ENCODE measurements around the gene SLC25A27.

GRCh38 chr6:46690911-46691451 lies 38.2 kb downstream of the SLC25A27 start:
- TF ChIP-seq CTCF (optimal IDR thresholded peaks at IDR 0.05 in 1 of 3, IDR thresholded peaks at IDR 0.05 in 1 of 3, conservative IDR thresholded peaks at IDR 0.05 in 1 of 3; ENCODE audit: extremely low read depth in 1 of 3, insufficient read depth in 2 of 3, low read length in 3 of 3) (no peak), EZH2 (IDR thresholded peaks at IDR 0.05; ENCODE audit: low read length) (no peak)

Measured in keratinocyte (primary cell).